Panc1 (cell line): Measurements from ENCODE around the gene PRPF39. TPM values are rescaled to one million over a fixed set of nuclear protein-coding genes. Genes with fewer than 3 reads are reported as not detected.

Source experiments
- ATAC-seq: fragments of 200-7000 bp; cut with Tn5 transposase; 2 replicates; pipeline ENCODE4 v1.9.1; 2020; ENCODE audit warnings: mild to moderate bottlenecking, moderate library complexity
- BruUV-seq: library from RNA; stranded (reverse); fragments of 400-500 nt; replicated peaks from 2 replicates; lab custom pipeline; 2021; lab: Mats Ljungman, UMichigan
- CTCF ChIA-PET: fragments of 300-600 bp; sonication (Branson Sonifier 250); formaldehyde crosslinking; loops from one replicate; lab custom pipeline; 2022; ENCODE audit warnings: antibody characterized with exemption; lab: Charles Lee
- POLR2A ChIA-PET: fragments of 300-600 bp; sonication (Branson Sonifier 250); formaldehyde crosslinking; loops from one replicate; lab custom pipeline; 2022; ENCODE audit warnings: antibody characterized with exemption; lab: Charles Lee
- DNase-seq: peaks from one replicate; pipeline ENCODE4 v3.0.0-alpha.2; 2010; ENCODE audit warnings: low read depth, low spot score
- H3K27ac ChIP-seq: 2 replicates; pipeline ENCODE4 v1.5.1; 2011; ENCODE audit warnings: mild to moderate bottlenecking, low read length, inconsistent platforms
- H3K27me3 ChIP-seq: fragments of 200-500 bp; sonication (Bioruptor generic); 2 replicates; pipeline ENCODE4 v1.6.0; 2014; ENCODE audit warnings: low read length, inconsistent platforms; ENCODE audit not compliant: control insufficient read depth, insufficient read depth
- H3K36me3 ChIP-seq: fragments of 200-500 bp; sonication (Bioruptor generic); 2 replicates; pipeline ENCODE4 v1.5.1; 2014; ENCODE audit warnings: inconsistent platforms, mild to moderate bottlenecking, low read length, moderate library complexity; ENCODE audit not compliant: control insufficient read depth, insufficient read depth
- H3K4me1 ChIP-seq: 2 replicates; pipeline ENCODE4 v1.5.1; 2011; ENCODE audit warnings: inconsistent platforms, mild to moderate bottlenecking, low read length, moderate library complexity; ENCODE audit not compliant: control insufficient read depth, insufficient read depth
- H3K4me3 ChIP-seq, 2 experiments: 2 replicates each; pipeline ENCODE4 v1.5.1; 2011 to 2012; ENCODE audit warnings: low read depth in 2 of 2, low read length in 2 of 2, mild to moderate bottlenecking in 2 of 2, inconsistent platforms in 1 of 2, moderate library complexity in 1 of 2
- H3K9me3 ChIP-seq: fragments of 200-500 bp; sonication (Bioruptor generic); 2 replicates; pipeline ENCODE4 v1.5.1; 2014; ENCODE audit warnings: low read depth, mild to moderate bottlenecking, inconsistent platforms, low read length, moderate library complexity; ENCODE audit not compliant: control insufficient read depth, insufficient read depth
- POLR2AphosphoS5 ChIP-seq: IDR thresholded peaks from 2 replicates; pipeline ENCODE4 v1.6.1; 2012; ENCODE audit warnings: mild to moderate bottlenecking, low read depth, low read length, moderate library complexity
- REST ChIP-seq, 2 experiments: IDR thresholded peaks; 2 replicates each; pipeline ENCODE4 v1.6.1; 2011 to 2012; ENCODE audit warnings: low read depth in 2 of 2, control low read depth in 1 of 2, low read length in 1 of 2, mild to moderate bottlenecking in 1 of 2, moderate library complexity in 1 of 2; ENCODE audit not compliant: insufficient read depth in 1 of 2
- SIN3A ChIP-seq: IDR thresholded peaks from 2 replicates; pipeline ENCODE4 v1.6.1; 2012; ENCODE audit warnings: low read depth, mild to moderate bottlenecking, low read length, moderate library complexity, borderline replicate concordance; ENCODE audit not compliant: insufficient read depth
- TCF7L2 ChIP-seq: IDR thresholded peaks from 2 replicates; pipeline ENCODE4 v1.6.1; 2011; ENCODE audit warnings: mild to moderate bottlenecking, low read depth, low read length, inconsistent platforms
- in situ Hi-C: cut with HindIII; loops from 2 replicates; pipeline ENCODE4 v1.10.0; 2016; ENCODE audit warnings: low sequenced_read_pairs, low pct_unique_long_range_greater_than_20kb
- intact Hi-C: fragments of 100-400 bp; cut with micrococcal nuclease; formaldehyde crosslinking; loops from one replicate; pipeline ENCODE4 v1.10.0; 2022; ENCODE audit not compliant: unreplicated experiment
- total RNA-seq: library from RNA; stranded (reverse); gene quantifications from one replicate; pipeline ENCODE4 v1.2.1, GENCODE V29; 2021; ENCODE audit not compliant: unreplicated experiment
- TF ChIP-seq, protein P1 (sequence below): fragments of 450-650 bp; IDR thresholded peaks from 2 replicates; pipeline ENCODE4 v1.5.1; 2017; ENCODE audit warnings: mild to moderate bottlenecking

PRPF39 gene
- total RNA-seq, 1 experiment from 2014 or later = 30.7 TPM

GRCh38 chr14:45091710-45092109, 7.8 kb downstream of the PRPF39 start:
- no peak for ATAC-seq
- no peak overlapping the region for H3K4me3 ChIP-seq
- H3K9me3 ChIP-seq = no peaks in the 10 kb centered on the region
- no TSS peak for BruUV-seq
- no peak for DNase-seq
- H3K36me3 ChIP-seq = peaks cover 10% of the 10 kb centered on the region
- no peak for TF ChIP-seq POLR2AphosphoS5
- TF ChIP-seq, protein P1, sequence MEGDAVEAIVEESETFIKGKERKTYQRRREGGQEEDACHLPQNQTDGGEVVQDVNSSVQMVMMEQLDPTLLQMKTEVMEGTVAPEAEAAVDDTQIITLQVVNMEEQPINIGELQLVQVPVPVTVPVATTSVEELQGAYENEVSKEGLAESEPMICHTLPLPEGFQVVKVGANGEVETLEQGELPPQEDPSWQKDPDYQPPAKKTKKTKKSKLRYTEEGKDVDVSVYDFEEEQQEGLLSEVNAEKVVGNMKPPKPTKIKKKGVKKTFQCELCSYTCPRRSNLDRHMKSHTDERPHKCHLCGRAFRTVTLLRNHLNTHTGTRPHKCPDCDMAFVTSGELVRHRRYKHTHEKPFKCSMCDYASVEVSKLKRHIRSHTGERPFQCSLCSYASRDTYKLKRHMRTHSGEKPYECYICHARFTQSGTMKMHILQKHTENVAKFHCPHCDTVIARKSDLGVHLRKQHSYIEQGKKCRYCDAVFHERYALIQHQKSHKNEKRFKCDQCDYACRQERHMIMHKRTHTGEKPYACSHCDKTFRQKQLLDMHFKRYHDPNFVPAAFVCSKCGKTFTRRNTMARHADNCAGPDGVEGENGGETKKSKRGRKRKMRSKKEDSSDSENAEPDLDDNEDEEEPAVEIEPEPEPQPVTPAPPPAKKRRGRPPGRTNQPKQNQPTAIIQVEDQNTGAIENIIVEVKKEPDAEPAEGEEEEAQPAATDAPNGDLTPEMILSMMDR = no peak
- no peak for TF ChIP-seq REST (IDR thresholded peaks at IDR 0.05; ENCODE audit: insufficient read depth in 1 of 2, low read depth in 2 of 2, low read length in 1 of 2)
- no peak for TF ChIP-seq TCF7L2
- TF ChIP-seq SIN3A = no peak
- no peaks in the 10 kb centered on the region for H3K4me1 ChIP-seq
- H3K27ac ChIP-seq = no peak overlapping the region
- CTCF ChIA-PET = no interaction called here
- POLR2A ChIA-PET = no interaction called here
- no peaks in the 10 kb centered on the region for H3K27me3 ChIP-seq
- intact Hi-C loops (no loop called here), in situ Hi-C loops (no loop called here)

GRCh38 chr14:45094275-45094674, 10.4 kb downstream of the PRPF39 start:
- ChIA-PET POLR2A (no interaction called here), CTCF (no interaction called here)
- in situ Hi-C loops = no loop called here

More at GRCh38 chr14:45094275-45094674, 10.4 kb downstream of the PRPF39 start:
- Histone ChIP-seq H3K27ac (no peak overlapping the region), H3K4me3 (no peak overlapping the region), H3K4me1 (no peaks in the 10 kb centered on the region), H3K36me3 (peaks cover 21% of the 10 kb centered on the region), H3K9me3 (no peaks in the 10 kb centered on the region), H3K27me3 (no peaks in the 10 kb centered on the region)
- ATAC-seq = no peak
- no TSS peak for BruUV-seq
- DNase-seq = no peak
- intact Hi-C loops = no loop called here
- TF ChIP-seq POLR2AphosphoS5 = no peak
- TF ChIP-seq, protein P1 = no peak
- TF ChIP-seq SIN3A = no peak
- no peak for TF ChIP-seq TCF7L2
- no peak for TF ChIP-seq REST (IDR thresholded peaks at IDR 0.05; ENCODE audit: insufficient read depth in 1 of 2, low read depth in 2 of 2, low read length in 1 of 2)
